Smooth muscle cell of the brain vasculature (primary cell): ENCODE results near the gene GNL3.
A peak's percentile ranks its signal among the peaks of the same experiment; 100 is the strongest.

Source experiments
- DNase-seq: peaks from one replicate; pipeline ENCODE4 v3.0.0-alpha.2; 2012; ENCODE audit warnings: low read depth, low spot score

GNL3 gene

DNA sequence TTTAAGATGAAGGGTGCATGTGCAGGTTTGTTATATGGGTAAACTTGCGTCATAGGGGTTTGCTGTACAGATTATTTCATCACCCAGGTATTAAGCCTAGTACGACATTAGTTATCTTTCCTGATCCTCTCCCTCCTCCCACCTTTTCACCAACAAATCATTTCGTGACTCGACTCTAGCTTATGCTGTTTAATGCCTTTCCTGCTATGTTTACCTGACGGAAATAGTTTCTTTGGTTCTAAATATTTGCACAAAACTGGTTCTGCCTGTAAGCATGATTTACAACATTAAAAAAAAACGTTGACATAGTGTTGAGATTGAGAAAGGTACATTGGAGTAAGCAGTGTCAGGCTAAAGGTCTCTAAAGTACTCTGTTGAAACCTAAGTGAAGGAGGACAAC, 2.4 kb downstream of the GNL3 start:
- no peak for DNase-seq

- DNase-seq = no peak
These were observed 3.3 kb downstream of the GNL3 start for GRCh38 chr3:52689151-52689550.

DNA sequence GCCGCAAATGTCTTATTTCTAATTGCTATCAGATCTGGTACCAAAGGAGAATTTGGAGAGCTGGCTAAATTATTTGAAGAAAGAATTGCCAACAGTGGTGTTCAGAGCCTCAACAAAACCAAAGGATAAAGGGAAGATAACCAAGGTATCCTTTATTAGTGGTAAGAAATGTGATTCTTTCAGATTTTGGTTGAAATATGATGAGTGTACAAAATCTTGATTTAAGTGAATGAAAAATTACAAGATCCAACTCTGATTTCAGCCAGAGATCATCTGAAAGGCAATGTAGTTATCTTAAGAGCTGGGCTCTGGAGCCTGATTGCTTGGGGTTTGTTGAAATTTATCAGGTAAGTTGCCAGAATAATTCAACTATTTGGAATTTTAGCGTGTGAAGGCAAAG, 4.7 kb downstream of the GNL3 start:
- DNase-seq = no peak

DNA sequence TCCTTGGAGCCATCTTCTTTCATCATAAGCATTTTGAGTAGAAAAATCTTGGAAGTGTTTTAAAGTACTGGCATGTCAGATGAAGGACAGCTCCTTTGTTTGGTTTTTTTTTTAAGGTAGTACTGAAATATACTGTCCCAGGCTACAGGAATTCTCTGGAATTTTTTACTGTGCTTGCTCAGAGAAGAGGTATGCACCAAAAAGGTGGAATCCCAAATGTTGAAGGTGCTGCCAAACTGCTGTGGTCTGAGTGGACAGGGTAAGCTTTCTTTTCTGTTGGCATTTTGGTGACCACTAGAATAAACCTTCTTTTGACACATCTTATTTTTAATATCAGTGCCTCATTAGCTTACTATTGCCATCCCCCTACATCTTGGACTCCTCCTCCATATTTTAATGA, 7.2 kb downstream of the GNL3 start:
- DNase-seq = no peak

GRCh38 chr3:52694528-52695189, 8.8 kb downstream of the GNL3 start:
- no peak for DNase-seq

DNA sequence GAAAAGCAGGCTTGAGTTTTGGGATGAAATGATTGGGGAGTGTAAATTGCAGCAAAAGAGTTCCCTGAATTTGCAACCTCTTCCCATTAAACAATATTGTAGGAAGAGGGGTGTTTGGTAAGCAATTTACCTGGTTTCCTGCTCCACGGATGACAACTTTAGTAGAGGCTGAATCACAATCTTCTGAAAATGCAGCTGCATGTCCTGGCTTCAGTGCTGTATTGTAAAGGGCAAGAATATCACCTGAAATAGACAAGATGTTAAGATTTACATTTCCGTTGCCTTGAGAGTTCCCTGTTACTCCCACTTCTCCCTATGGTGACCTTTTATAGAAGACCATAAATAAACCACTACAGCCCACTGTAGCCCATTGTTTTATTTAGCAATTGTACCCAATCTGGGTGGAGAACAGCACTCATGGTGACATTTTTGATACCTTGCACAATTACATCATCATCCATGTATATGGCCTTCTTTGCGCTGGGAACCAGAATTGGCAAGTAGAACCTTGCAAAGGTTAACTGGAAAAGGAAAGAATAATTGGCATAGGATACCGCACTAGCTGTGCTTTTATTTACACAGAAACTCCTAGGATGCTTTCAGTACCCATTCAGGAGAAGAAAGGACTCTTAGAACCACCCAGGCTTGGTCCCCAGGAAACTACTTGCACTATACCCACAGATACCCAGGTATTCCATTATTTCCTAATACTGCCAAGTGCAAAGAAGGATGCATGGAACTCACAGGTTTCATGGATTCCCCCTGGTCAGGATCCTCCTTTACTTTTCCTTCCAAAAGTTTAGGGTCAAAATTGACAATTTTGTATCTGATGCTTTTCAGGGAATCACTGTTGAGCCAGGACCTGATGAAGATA, 10.2 kb downstream of the GNL3 start:
- DNase-seq = no peak

DNA sequence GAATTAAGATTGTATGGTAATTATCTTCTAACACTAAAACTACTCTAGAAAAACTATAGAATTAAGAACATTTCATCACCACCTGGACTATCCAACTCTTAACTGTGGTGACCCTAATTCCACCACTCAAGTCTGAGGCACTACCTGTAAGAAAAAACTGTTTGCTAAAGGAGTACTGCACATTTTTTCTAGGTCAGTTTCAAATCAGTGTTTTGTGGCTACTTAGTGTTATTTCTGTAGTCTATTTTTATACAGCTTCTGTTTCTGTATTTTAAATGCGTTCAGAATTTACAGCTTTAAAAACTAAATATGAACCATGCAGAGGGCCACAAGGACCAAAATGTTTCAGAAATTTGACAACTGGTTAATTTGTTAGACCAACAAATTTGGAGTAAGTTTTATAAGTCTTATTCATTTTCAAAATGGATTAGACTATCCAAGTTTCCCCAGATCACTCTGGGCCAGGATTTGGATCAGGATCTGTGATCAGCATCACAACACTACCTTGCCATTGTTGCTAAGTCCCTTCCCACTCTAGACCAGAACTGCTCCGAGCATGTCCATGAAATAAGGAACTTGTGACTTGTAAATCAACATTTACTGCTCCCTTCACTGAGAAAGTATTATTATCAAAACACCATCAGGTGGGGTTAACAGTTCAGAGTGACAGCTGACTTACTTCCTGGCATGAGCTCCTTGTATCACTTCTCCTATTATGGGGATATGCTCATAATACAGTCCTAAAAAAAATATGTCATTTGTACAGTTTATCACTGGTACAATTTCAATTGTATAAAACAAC, 11.2 kb downstream of the GNL3 start:
- no peak for DNase-seq

DNA sequence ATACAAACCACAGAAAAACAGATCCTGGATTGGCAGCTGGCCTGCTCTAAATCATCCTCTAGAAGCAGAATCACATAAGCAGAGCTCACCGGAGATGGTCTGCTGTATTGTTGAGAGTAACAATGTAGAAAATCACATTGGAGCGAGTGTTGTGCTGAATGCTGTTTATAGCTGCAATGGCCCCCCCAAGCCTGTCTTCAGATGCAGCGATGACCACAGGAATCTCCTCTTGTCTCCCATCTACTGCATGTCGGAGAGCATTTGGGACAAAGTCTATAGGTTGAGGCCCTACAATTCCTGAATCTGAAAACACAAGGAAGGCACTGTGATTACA, 11.8 kb downstream of the GNL3 start:
- no peak for DNase-seq

DNA sequence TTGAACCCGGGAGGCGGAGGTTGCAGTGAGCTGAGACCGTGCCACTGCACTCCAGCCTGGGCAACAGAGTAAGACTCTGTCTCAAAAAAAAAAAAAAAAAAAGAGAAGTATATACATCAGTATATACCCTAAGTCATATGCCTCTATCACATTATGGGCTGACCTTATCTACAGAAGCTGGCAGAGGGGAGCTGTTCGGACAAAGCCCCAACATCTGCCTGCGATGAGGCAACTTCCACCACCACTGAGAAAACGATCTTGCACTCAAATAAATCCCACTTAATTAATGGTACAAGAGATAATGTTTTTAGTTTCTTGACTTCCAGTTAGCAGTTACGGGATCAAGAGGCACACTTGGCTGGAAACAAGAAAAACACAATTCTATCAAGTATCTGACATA, 17.5 kb downstream of the GNL3 start:
- no peak for DNase-seq

DNA sequence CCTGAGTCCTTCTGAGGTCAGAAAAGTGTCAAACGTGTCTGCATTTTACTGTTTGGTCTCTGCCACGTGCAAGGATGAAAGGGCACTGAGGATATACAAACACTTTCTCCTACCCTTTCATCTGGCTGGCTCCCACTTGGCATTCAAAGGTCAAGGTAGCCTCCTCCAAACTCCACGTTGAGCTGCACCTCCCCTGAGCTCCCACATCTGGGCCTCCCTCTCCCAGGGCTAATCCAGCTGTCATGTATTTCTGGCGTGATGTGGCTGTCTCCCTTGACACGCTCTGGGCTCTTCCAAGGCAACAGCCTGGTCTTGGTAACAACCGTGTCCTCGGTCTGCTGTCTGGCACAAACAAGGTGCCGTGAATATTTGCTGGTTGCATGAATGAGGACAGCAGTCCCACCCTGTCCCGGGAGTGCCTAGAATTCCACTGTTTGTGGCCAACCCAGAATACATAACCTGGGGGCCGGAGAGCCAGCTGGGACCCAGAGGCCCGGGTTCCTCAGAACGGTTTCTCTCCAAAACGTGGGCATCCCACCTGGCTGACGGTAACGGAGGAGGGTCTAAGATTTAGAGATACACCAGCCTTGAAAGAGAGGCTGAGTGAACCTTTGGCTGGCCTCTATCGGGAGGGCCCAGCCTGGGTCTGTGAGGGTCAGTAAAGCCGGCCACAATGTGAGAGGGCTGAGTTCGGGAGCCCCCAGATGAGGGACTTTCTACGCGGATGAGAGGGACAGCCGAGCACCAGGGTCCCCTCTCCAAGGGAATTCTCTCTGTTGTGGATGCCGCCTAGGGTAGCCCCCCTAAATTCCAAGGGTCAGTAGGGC, 19.0 kb downstream of the GNL3 start:
- DNase-seq = no peak

GRCh38 chr3:52705438-52705687, 19.5 kb downstream of the GNL3 start:
- no peak for DNase-seq

DNA sequence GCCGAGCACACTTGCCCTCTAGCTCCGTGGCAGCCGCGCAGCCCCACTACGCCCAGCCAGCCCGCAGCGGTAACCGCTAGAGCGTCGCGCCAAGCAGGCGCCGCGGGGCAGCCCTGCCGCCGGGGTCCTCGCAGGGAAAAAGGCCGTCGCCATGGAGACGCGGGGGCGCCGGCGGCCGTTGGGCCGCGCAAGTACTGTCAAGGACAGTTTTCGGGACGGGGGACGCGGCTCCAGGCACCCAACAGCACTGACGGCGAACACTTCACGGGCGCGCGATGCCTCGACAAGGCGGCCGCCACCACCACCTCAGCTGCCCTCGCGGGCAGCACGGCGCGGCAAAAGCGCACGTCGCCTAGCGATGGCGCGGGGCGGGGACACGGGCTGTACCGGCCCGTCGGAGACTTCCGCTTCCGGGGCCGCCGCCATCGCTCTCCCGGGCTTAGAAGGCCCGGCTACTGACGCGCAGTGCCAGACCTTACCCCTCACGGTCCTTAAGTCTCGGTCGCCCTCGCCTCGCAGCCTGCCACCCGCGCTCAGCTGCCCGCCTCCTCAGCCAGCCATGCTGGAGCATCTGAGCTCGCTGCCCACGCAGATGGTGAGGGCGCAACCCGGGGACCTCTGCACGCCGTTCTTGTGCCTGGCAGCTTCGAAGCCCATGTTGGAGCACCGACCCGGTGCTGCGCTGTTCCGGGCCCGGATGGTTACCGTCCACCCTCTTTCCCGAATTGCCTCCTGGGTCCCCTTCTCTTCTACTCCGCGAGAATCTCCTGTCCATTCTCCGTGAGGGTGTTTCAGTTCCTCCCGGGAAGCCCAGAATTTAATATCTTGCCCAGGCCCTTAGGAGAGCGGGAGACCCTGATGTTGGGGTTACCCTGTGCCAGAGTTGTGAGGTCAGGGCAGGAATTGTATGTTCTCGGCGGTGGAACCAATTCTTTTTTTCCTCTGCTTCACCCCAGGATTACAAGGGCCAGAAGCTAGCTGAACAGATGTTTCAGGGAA, 20.2 kb downstream of the GNL3 start, which contains the start of the genes GLT8D1 and SPCS1:
Gene GLT8D1 (minus strand): TSS at position 104 of the 999 bp plus-strand sequence. CDS start 5,331 bp downstream, outside the sequence.
Gene SPCS1 (plus strand): TSS at position 419 of the 999 bp plus-strand sequence. CDS start 141 bp downstream, at position 560.
- DNase-seq = peak; percentile 59

GRCh38 chr3:52707585-52707984, 21.8 kb downstream of the GNL3 start:
- DNase-seq = no peak

- DNase-seq = no peak
These were observed 24.7 kb downstream of the GNL3 start for GRCh38 chr3:52710512-52710911.

DNA sequence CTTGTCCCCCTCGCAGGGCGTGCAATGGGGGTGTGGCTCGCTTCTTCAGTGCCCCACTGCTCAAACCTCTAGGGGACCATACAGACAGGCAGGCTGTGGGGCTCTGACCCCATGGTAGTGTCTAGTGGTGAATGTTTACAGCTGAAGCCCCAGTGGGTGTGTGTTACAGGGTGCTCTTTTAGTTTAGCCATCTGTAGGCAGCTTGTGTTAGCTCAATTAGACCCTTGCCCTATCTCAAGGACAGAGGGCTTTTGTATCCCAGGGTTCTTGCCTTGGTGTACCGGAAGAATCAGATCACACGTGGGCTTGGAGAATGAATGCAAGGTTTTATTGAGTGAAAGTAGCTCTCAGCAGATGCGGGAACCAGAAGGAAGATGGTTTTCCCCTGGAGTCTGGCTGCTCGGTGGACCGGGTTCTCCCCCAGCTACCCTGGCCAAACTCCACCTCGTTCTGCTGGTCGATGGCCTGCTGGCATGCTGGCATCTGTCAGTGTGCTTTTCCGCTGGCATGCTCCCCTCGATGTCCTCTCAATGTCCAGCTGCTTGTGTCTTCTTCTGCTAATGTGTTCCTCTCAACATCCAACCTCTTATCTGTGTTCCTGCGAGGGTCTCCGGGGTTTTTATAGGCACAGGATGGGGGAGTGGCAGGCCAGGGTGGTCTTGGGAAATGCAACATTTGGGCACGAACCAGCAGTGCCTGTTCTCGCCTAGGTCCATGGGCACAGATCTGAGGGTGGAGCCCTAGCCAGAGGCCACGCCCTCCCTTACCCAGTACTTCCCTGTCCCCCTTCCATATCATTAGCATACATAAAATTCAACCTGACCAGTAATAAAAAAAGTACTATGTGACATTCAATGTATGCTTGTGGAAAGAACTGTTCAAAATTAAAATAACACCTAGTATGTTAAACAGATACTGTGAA, 26.7 kb downstream of the GNL3 start:
- no peak for DNase-seq

DNA sequence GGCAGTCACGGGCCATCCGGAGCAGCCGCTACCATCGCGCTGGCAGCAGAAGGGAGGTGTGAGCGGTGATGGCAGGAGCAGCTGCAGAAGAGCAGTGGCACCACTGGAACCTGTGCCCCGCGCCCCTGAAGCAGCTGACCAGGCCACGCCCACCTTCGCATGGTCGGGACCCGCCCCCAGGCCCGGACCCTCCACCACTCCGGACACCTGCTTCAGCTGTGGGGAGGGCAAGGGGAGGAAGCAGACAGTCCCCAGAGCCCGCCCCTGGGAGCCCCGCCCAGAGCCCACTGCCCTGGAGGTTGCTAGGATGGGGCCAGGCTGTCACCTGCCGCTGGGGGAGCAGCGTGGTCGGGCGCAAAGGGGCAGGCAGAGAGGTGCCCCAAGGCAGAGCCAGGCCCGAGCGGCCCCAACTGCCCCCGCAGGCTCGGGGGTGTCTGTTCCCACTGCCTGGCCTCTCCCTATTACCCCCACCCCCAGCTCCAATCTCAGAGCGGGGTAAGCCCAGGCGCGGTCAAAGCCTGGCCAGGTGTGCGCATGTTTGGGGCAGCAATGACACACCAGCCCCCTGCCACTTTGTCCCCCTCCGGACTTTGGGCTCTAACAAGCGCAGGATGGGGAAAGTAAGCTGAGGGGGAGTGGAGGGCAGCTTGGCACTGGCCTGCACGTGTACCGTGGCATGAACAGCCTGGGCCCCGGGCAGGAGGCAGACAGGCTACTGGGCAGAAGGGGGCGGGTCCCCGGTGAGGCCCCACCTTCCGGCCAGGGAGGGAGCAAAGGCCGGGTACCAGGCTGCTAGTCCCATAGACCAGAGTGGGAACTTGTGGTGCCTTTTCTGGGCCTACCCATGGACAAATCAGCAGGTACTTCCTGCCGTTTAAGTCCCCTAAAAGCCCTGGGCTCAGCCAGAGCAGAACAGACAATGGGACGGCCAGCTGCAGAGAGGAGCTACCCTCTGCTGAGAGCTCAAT, 28.8 kb downstream of the GNL3 start:
- no peak for DNase-seq

DNA sequence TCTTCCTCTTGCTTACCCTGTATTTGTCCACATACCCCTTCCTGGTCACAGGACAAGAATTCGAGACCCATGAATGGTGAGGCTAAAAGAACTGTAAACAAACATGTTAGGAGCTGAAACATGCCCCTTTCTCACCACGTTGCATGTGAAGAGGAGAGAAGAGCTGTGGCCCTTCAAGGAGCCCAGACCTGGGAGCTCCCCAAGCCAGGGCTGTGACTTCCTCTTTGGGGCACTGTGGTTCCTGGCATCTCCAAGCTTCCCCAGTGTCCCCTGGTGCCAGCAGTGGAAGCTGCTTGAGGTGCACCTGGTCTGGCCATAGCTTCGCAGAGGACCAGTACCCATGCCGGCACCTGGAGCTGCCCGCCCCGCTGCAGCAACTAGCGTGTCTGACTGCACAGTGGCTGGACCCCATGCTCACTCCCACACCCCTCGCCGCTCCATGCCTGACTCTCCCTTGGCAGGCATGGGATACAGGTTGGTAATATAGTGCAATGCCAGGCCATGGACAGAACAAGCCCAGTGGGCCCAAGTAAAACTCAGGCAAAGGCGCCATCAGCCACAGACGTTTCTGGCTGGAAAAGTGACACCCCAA, 30.0 kb downstream of the GNL3 start:
- DNase-seq = no peak

DNA sequence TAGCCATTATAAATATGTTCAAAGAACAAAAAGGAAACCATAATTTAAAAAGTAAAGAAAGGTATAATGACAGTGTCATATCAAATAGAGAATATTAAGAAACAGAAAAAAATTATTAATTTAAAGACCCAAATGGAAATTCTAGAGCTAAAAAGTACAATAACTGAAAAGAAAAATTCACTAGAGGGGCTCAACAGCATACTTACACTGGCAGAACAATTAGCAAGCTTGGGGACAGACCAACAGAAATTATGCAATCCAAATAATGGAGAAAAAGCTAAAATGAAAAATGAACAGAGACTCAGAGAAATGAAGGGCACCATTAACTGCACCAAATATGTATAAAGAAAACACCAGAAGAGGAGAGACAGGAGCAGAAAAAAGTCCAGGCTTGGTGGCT, 33.8 kb downstream of the GNL3 start:
- DNase-seq = no peak
